Activated CD4-positive, alpha-beta T cell treated with anti-CD3 and anti-CD28 coated beads, Interleukin-2, amount 10 ng/mL, durations not matched to agents 7 days and 5 days (primary cell): ENCODE data around the gene ASCC1. TPM values are rescaled to one million over a fixed set of nuclear protein-coding genes. Genes with fewer than 3 reads are reported as not detected.
A peak's percentile ranks its signal among the peaks of the same experiment; 100 is the strongest.

ENCODE experiments used
- CTCF ChIA-PET: fragments of 350-600 bp; sonication (Branson Sonifier 250); formaldehyde crosslinking; loops from one replicate; lab custom pipeline; 2021; ENCODE audit warnings: antibody characterized with exemption; lab: Charles Lee
- POLR2A ChIA-PET: fragments of 350-600 bp; sonication (Branson Sonifier 250); formaldehyde crosslinking; loops from one replicate; lab custom pipeline; 2021; ENCODE audit warnings: antibody characterized with exemption; lab: Charles Lee
- DNase-seq: peaks from one replicate; pipeline ENCODE4 v3.0.0-alpha.2; 2020
- H3K27ac Mint-ChIP-seq: one replicate; pipeline ENCODE4 v1.8.0; 2021; ENCODE audit warnings: mild to moderate bottlenecking, moderate library complexity, mixed read lengths
- H3K27me3 Mint-ChIP-seq: one replicate; pipeline ENCODE4 v1.8.0; 2021; ENCODE audit warnings: mixed read lengths
- H3K36me3 Mint-ChIP-seq: one replicate; pipeline ENCODE4 v1.8.0; 2021; ENCODE audit warnings: low read depth, mixed read lengths
- H3K4me1 Mint-ChIP-seq: one replicate; pipeline ENCODE4 v1.8.0; 2021; ENCODE audit warnings: mixed read lengths
- H3K4me3 Mint-ChIP-seq: one replicate; pipeline ENCODE4 v1.8.0; 2021; ENCODE audit warnings: mild to moderate bottlenecking, moderate library complexity, mixed read lengths
- H3K9me3 Mint-ChIP-seq: one replicate; pipeline ENCODE4 v1.8.0; 2021; ENCODE audit warnings: mixed read lengths
- total RNA-seq, 2 experiments: library from RNA; stranded (reverse); gene quantifications; one replicate each; pipeline ENCODE4 v1.2.3, GENCODE V29; 2021

The ASCC1 gene
- total RNA-seq, 2 experiments from 2014 or later, result 24.8 to 35.6 TPM

DNA sequence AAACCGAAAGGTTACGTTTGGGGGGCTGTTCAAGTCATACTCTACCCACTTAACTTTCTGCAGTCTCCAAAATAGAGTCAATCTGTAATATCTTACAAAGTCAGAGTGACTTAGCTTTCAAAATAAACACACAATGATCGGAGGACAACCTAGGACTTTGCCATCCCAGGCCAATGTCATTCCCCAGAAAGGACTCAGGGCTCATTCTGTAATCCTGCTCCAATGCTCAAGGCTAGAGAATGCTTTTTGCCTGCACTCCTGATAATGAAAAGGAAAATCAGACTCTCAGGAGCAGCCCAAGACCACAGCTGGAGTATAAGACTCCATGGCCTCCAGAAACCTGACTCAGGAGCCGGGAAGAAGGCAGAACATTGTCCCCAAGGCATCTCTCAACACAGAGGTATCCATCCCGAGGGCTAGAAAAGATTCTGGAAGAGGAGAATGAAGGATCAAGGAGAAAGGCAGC, 28.5 kb upstream of the ASCC1 start:
- Mint-ChIP-seq H3K9me3 (no peaks in the 10 kb centered on the region), H3K4me3 (no peak overlapping the region), H3K4me1 (peaks cover 78% of the 10 kb centered on the region), H3K27ac (peak overlapping the region; percentile 67), H3K36me3 (peaks cover 11% of the 10 kb centered on the region), H3K27me3 (no peaks in the 10 kb centered on the region)
- no peak for DNase-seq
- ChIA-PET CTCF (no interaction called here), POLR2A (no interaction called here)

- ChIA-PET POLR2A (no interaction called here), CTCF (no interaction called here)
- Mint-ChIP-seq H3K36me3 (peaks cover 13% of the 10 kb centered on the region), H3K4me3 (no peak overlapping the region), H3K27ac (peak overlapping the region; percentile 67), H3K27me3 (no peaks in the 10 kb centered on the region), H3K4me1 (peaks cover 78% of the 10 kb centered on the region), H3K9me3 (no peaks in the 10 kb centered on the region)
- no peak for DNase-seq
These were observed 27.9 kb upstream of the ASCC1 start for GRCh38 chr10:72243822-72244437.

DNA sequence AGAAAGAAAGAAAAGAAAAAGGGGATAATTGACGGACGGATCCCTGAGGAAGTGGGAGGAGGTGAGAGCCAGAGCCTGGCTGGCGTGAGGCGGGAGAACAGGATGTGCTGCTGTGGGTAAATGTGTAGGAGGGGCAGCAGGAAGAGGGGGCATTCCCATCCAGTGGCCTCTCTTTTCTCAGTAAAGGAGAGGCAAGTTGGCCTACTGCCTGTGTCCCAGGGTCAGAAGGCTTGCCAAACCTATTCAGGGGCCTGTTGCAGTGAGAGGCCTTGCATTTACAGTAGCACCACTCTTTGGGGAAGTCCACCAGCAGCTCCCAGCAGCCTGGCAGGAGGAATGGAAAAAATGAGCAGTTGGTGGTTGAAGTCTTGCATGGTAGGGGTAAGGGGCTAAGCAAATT, 26.6 kb upstream of the ASCC1 start:
- H3K27ac Mint-ChIP-seq, result peak overlapping the region; percentile 64
- CTCF ChIA-PET, result interaction anchor here (0.6 to 1.5 kb wide), 2 partner anchors 89 to 117 kb away, joined by 3 to 4 read pairs; no protein-coding TSS in a partner anchor
- DNase-seq, result no peak
- POLR2A ChIA-PET, result no interaction called here
- no peaks in the 10 kb centered on the region for H3K27me3 Mint-ChIP-seq
- H3K4me3 Mint-ChIP-seq, result no peak overlapping the region
- H3K9me3 Mint-ChIP-seq, result no peaks in the 10 kb centered on the region
- peaks cover 14% of the 10 kb centered on the region for H3K36me3 Mint-ChIP-seq
- H3K4me1 Mint-ChIP-seq, result peaks cover 65% of the 10 kb centered on the region

GRCh38 chr10:72241691-72242252, 25.7 kb upstream of the ASCC1 start:
- Mint-ChIP-seq H3K36me3 (peaks cover 19% of the 10 kb centered on the region), H3K27ac (peak overlapping the region; percentile 9), H3K4me3 (no peak overlapping the region), H3K4me1 (peaks cover 56% of the 10 kb centered on the region), H3K9me3 (no peaks in the 10 kb centered on the region), H3K27me3 (no peaks in the 10 kb centered on the region)
- ChIA-PET CTCF (interaction anchor here (0.6 to 1.5 kb wide), 5 partner anchors 12 to 168 kb away, joined by 3 to 4 read pairs (median 3); no protein-coding TSS in a partner anchor), POLR2A (interaction anchor here (0.5 to 0.6 kb wide), 2 partner anchors 23 to 24 kb away, joined by 3 read pairs; no protein-coding TSS in a partner anchor)
- no peak for DNase-seq

- no peak for DNase-seq
- H3K36me3 Mint-ChIP-seq, result peaks cover 30% of the 10 kb centered on the region
- H3K9me3 Mint-ChIP-seq, result no peaks in the 10 kb centered on the region
- no peaks in the 10 kb centered on the region for H3K27me3 Mint-ChIP-seq
- H3K4me1 Mint-ChIP-seq, result peaks cover 47% of the 10 kb centered on the region
- no peak overlapping the region for H3K27ac Mint-ChIP-seq
- ChIA-PET CTCF (interaction anchor here (0.6 to 1.3 kb wide), 6 partner anchors 13 to 905 kb away, joined by 3 to 4 read pairs (median 3); no protein-coding TSS in a partner anchor), POLR2A (no interaction called here)
- H3K4me3 Mint-ChIP-seq, result no peak overlapping the region
These were observed 24.3 kb upstream of the ASCC1 start for GRCh38 chr10:72240371-72240770.

DNA sequence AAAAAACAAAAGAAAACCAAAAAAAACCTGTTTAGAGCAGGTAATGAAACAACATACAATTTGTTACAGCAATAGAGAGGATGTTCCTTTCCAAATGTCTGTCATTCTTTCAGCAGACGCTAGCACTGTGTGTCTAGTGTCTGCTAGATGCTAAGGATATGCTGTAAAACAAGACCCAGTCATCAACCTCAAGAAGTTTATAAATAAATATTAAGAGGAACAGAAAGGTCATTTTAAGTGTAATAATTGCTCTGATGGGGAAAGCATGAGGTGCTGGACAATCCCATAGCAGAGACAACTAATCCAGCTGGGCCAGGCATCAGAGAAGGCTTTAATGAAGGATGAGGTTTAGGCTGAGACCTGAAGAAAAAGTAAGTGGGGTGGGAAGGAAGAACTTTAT, 23.3 kb upstream of the ASCC1 start:
- peaks cover 38% of the 10 kb centered on the region for H3K4me1 Mint-ChIP-seq
- CTCF ChIA-PET, result interaction anchor here (2.3 kb wide), 1 partner anchor 8 kb away, joined by 6 read pairs; no protein-coding TSS in a partner anchor
- peaks cover 33% of the 10 kb centered on the region for H3K36me3 Mint-ChIP-seq
- POLR2A ChIA-PET, result no interaction called here
- no peak overlapping the region for H3K4me3 Mint-ChIP-seq
- DNase-seq, result no peak
- H3K27me3 Mint-ChIP-seq, result no peaks in the 10 kb centered on the region
- H3K9me3 Mint-ChIP-seq, result no peaks in the 10 kb centered on the region
- no peak overlapping the region for H3K27ac Mint-ChIP-seq

- no peak overlapping the region for H3K27ac Mint-ChIP-seq
- POLR2A ChIA-PET, result interaction anchor here (0.6 kb wide), 1 partner anchor 12 kb away, joined by 3 read pairs; no protein-coding TSS in a partner anchor
These were observed 22.5 kb upstream of the ASCC1 start for GRCh38 chr10:72238392-72239175.

GRCh38 chr10:72235544-72236279, 19.6 kb upstream of the ASCC1 start:
- Mint-ChIP-seq H3K36me3 (peaks cover 41% of the 10 kb centered on the region), H3K4me3 (no peak overlapping the region), H3K4me1 (peaks cover 9% of the 10 kb centered on the region), H3K9me3 (no peaks in the 10 kb centered on the region), H3K27ac (no peak overlapping the region), H3K27me3 (no peaks in the 10 kb centered on the region)
- DNase-seq, result no peak
- ChIA-PET POLR2A (no interaction called here), CTCF (interaction anchor here (1.0 to 2.3 kb wide), 3 partner anchors 11 to 101 kb away, joined by 3 to 11 read pairs (median 4); partner anchors contain the start of gene DDIT4)

More at GRCh38 chr10:72238392-72239175, 22.5 kb upstream of the ASCC1 start:
- Mint-ChIP-seq H3K27me3 (no peaks in the 10 kb centered on the region), H3K4me1 (peaks cover 29% of the 10 kb centered on the region), H3K36me3 (peaks cover 35% of the 10 kb centered on the region), H3K9me3 (no peaks in the 10 kb centered on the region), H3K4me3 (no peak overlapping the region)
- DNase-seq, result no peak
- CTCF ChIA-PET, result interaction anchor here (1.0 to 2.3 kb wide), 7 partner anchors 9 to 190 kb away, joined by 3 to 6 read pairs (median 5); no protein-coding TSS in a partner anchor

GRCh38 chr10:72234560-72235095, 18.6 kb upstream of the ASCC1 start:
- no peaks in the 10 kb centered on the region for H3K27me3 Mint-ChIP-seq
- ChIA-PET CTCF (no interaction called here), POLR2A (no interaction called here)
- DNase-seq, result no peak
- peaks cover 10% of the 10 kb centered on the region for H3K4me1 Mint-ChIP-seq
- peaks cover 41% of the 10 kb centered on the region for H3K36me3 Mint-ChIP-seq
- H3K27ac Mint-ChIP-seq, result no peak overlapping the region
- no peaks in the 10 kb centered on the region for H3K9me3 Mint-ChIP-seq
- H3K4me3 Mint-ChIP-seq, result no peak overlapping the region

- Mint-ChIP-seq H3K4me3 (no peak overlapping the region), H3K4me1 (peaks cover 15% of the 10 kb centered on the region), H3K9me3 (no peaks in the 10 kb centered on the region), H3K27me3 (no peaks in the 10 kb centered on the region), H3K27ac (no peak overlapping the region), H3K36me3 (peaks cover 46% of the 10 kb centered on the region)
- DNase-seq, result no peak
- POLR2A ChIA-PET, result no interaction called here
- CTCF ChIA-PET, result interaction anchor here (0.6 kb wide), 1 partner anchor 77 kb away, joined by 3 read pairs; no protein-coding TSS in a partner anchor
These were observed 17.5 kb upstream of the ASCC1 start for GRCh38 chr10:72233621-72234020.

GRCh38 chr10:72229261-72230251, 13.5 kb upstream of the ASCC1 start:
- POLR2A ChIA-PET, result interaction anchor here (0.6 kb wide), 1 partner anchor 343 kb away, joined by 4 read pairs; no protein-coding TSS in a partner anchor
- no peak for DNase-seq

More at GRCh38 chr10:72229261-72230251, 13.5 kb upstream of the ASCC1 start:
- Mint-ChIP-seq H3K4me1 (peaks cover 33% of the 10 kb centered on the region), H3K4me3 (no peak overlapping the region), H3K27me3 (no peaks in the 10 kb centered on the region), H3K9me3 (no peaks in the 10 kb centered on the region), H3K27ac (peak overlapping the region; percentile 55), H3K36me3 (peaks cover 36% of the 10 kb centered on the region)
- CTCF ChIA-PET, result interaction anchor here (0.6 to 1.8 kb wide), 12 partner anchors 10 to 854 kb away, joined by 3 to 5 read pairs (median 3); no protein-coding TSS in a partner anchor
